HepG2 (cell line): ENCODE results near the gene POLA2. TPM values are rescaled to one million over a fixed set of nuclear protein-coding genes. Genes with fewer than 3 reads are reported as not detected.

ENCODE experiments used
- EHMT2 ChIP-seq: fragments of 200-600 bp; sonication (generic); IDR thresholded peaks from 2 replicates; pipeline ENCODE4 v1.7.0; 2017; ENCODE audit warnings: antibody characterized with exemption, low read depth, low read length, borderline replicate concordance
- HDAC2 ChIP-seq: sonication (generic); formaldehyde crosslinking; IDR thresholded peaks from 2 replicates; pipeline ENCODE4 v1.4.0; 2020; ENCODE audit warnings: missing genetic modification reagents
- HHEX ChIP-seq: IDR thresholded peaks from 2 replicates; pipeline ENCODE4 v1.6.1; 2016; ENCODE audit warnings: control low read depth
- KLF15 ChIP-seq: sonication (generic); formaldehyde crosslinking; IDR thresholded peaks from 2 replicates; pipeline ENCODE4 v1.8.1; 2023; ENCODE audit warnings: borderline replicate concordance, mild to moderate bottlenecking, inconsistent platforms, missing genetic modification reagents, mixed read lengths
- MEF2D ChIP-seq: sonication (generic); formaldehyde crosslinking; IDR thresholded peaks from 2 replicates; pipeline ENCODE4 v1.5.1; 2020; ENCODE audit warnings: mild to moderate bottlenecking, missing genetic modification reagents
- SSRP1 ChIP-seq: IDR thresholded peaks from 2 replicates; pipeline ENCODE4 v1.6.1; 2016; ENCODE audit warnings: control low read depth
- STAG1 ChIP-seq: sonication (generic); formaldehyde crosslinking; IDR thresholded peaks from 2 replicates; pipeline ENCODE4 v1.4.0; 2020; ENCODE audit warnings: missing genetic modification reagents
- TBP ChIP-seq: sonication (generic); formaldehyde crosslinking; IDR thresholded peaks from 2 replicates; pipeline ENCODE4 v1.5.0; 2020; ENCODE audit warnings: missing genetic modification reagents
- TEF ChIP-seq: sonication (generic); formaldehyde crosslinking; IDR thresholded peaks from 2 replicates; pipeline ENCODE4 v1.5.0; 2020; ENCODE audit warnings: missing genetic modification reagents
- ZBTB49 ChIP-seq: sonication (generic); formaldehyde crosslinking; IDR thresholded peaks from 2 replicates; pipeline ENCODE4 v1.4.0; 2020; ENCODE audit warnings: missing genetic modification reagents, borderline replicate concordance
- ZKSCAN5 ChIP-seq: sonication (generic); formaldehyde crosslinking; IDR thresholded peaks from 2 replicates; pipeline ENCODE4 v1.5.1; 2020; ENCODE audit warnings: mild to moderate bottlenecking, missing genetic modification reagents
- ZNF253 ChIP-seq: sonication (generic); formaldehyde crosslinking; IDR thresholded peaks from 2 replicates; pipeline ENCODE4 v1.8.0; 2022; ENCODE audit warnings: mild to moderate bottlenecking, missing genetic modification reagents, borderline replicate concordance
- ZNF256 ChIP-seq: sonication (generic); formaldehyde crosslinking; conservative IDR thresholded peaks from 2 replicates; pipeline ENCODE4 v1.4.0; 2020; ENCODE audit warnings: missing genetic modification reagents
- ZNF296 ChIP-seq: sonication (generic); formaldehyde crosslinking; conservative IDR thresholded peaks from 2 replicates; pipeline ENCODE4 v1.5.0; 2020; ENCODE audit warnings: mild to moderate bottlenecking, missing genetic modification reagents
- ZNF451 ChIP-seq: sonication (generic); formaldehyde crosslinking; IDR thresholded peaks from 2 replicates; pipeline ENCODE4 v1.5.0; 2020; ENCODE audit warnings: mild to moderate bottlenecking, missing genetic modification reagents
- ZNF546 ChIP-seq: sonication (generic); formaldehyde crosslinking; conservative IDR thresholded peaks from 2 replicates; pipeline ENCODE4 v1.8.1; 2023; ENCODE audit warnings: mild to moderate bottlenecking, missing genetic modification reagents
- ZSCAN25 ChIP-seq: sonication (generic); formaldehyde crosslinking; IDR thresholded peaks from 2 replicates; pipeline ENCODE4 v1.8.0; 2022; ENCODE audit warnings: mild to moderate bottlenecking, missing genetic modification reagents
- polyA plus RNA-seq, 8 experiments: library from polyadenylated mRNA; depleted of rRNA in 3 of 8; stranded (reverse) in 7 of 8; unstranded in 1 of 8; fragments of >200 nt; fragmentation: Illumina TruSeq in 4 of 8; extraction: Trizol in 4 of 8; gene quantifications; 2 replicates each; pipeline versions ENCODE4 v1.2.1 to v1.2.3, GENCODE V29; 2011 to 2016; ENCODE audit warnings: low read depth in 4 of 8, missing spikeins in 1 of 8, mixed read lengths in 1 of 8; ENCODE audit not compliant: insufficient read depth in 1 of 8
- total RNA-seq, 5 experiments: library from RNA; depleted of rRNA; stranded (reverse); fragments of >200 nt; fragmentation: Illumina TruSeq; extraction: Trizol; gene quantifications; 2 replicates each; pipeline ENCODE4 v1.2.3, GENCODE V29; 2016; ENCODE audit warnings: low read depth in 1 of 5
- TF ChIP-seq, protein P1 (sequence below): sonication (generic); formaldehyde crosslinking; IDR thresholded peaks from 2 replicates; pipeline ENCODE4 v1.4.0; 2020; ENCODE audit warnings: missing genetic modification reagents, borderline replicate concordance
- TF ChIP-seq, protein P2 (sequence below): sonication (generic); formaldehyde crosslinking; IDR thresholded peaks from 2 replicates; pipeline ENCODE4 v1.4.0; 2020; ENCODE audit warnings: missing genetic modification reagents, mild to moderate bottlenecking, borderline replicate concordance
- TF ChIP-seq, protein P3 (sequence below): sonication (generic); formaldehyde crosslinking; conservative IDR thresholded peaks from 2 replicates; pipeline ENCODE4 v1.8.1; 2023; ENCODE audit warnings: missing genetic modification reagents

Gene POLA2
- total and polyA plus RNA-seq, 2 of the 13 experiments (the other 11 are each of a cell fraction or from before 2014, with no cell fraction given) = 9.7 to 15.6 TPM

GRCh38 chr11:65261591-65262380 is at the start of gene POLA2 (continued):
- no peak for TF ChIP-seq KLF15 (CRISPR knock-in tag)
- no peak for TF ChIP-seq TEF (CRISPR knock-in tag)
- no peak for TF ChIP-seq ZKSCAN5 (CRISPR knock-in tag)
- TF ChIP-seq ZNF546 (CRISPR knock-in tag) = 0 out of 2 replicates have a peak, but pooled peaks have one; percentile 65
- 0 out of 2 replicates have a peak, but pooled peaks have one; percentile 46 for TF ChIP-seq ZNF451 (CRISPR knock-in tag)
- TF ChIP-seq HDAC2 (CRISPR knock-in tag) = peak; percentile 46; the same call in 1 of the 2 replicates
- no peak for TF ChIP-seq ZBTB49
- no peak for TF ChIP-seq HHEX (CRISPR knock-in tag)
- TF ChIP-seq, protein P1, sequence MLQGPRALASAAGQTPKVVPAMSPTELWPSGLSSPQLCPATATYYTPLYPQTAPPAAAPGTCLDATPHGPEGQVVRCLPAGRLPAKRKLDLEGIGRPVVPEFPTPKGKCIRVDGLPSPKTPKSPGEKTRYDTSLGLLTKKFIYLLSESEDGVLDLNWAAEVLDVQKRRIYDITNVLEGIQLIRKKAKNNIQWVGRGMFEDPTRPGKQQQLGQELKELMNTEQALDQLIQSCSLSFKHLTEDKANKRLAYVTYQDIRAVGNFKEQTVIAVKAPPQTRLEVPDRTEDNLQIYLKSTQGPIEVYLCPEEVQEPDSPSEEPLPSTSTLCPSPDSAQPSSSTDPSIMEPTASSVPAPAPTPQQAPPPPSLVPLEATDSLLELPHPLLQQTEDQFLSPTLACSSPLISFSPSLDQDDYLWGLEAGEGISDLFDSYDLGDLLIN = no peak
- TF ChIP-seq EHMT2 = no peak
- TF ChIP-seq ZSCAN25 = no peak
- no peak for TF ChIP-seq ZNF296
- TF ChIP-seq, protein P2, sequence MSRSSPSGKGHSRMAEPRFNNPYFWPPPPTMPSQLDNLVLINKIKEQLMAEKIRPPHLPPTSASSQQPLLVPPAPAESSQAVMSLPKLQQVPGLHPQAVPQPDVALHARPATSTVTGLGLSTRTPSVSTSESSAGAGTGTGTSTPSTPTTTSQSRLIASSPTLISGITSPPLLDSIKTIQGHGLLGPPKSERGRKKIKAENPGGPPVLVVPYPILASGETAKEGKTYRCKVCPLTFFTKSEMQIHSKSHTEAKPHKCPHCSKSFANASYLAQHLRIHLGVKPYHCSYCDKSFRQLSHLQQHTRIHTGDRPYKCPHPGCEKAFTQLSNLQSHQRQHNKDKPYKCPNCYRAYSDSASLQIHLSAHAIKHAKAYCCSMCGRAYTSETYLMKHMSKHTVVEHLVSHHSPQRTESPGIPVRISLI (CRISPR knock-in tag) = no peak; the same call in 1 of the 2 replicates
- TF ChIP-seq ZNF256 (CRISPR knock-in tag) = no peak
- peak; percentile 63; the same call in 1 of the 2 replicates for TF ChIP-seq MEF2D
- no peak for TF ChIP-seq SSRP1 (CRISPR knock-in tag)
- no peak for TF ChIP-seq STAG1 (CRISPR knock-in tag)
- TF ChIP-seq ZNF253 = no peak
- no peak for TF ChIP-seq TBP (CRISPR knock-in tag)
- TF ChIP-seq, protein P3, sequence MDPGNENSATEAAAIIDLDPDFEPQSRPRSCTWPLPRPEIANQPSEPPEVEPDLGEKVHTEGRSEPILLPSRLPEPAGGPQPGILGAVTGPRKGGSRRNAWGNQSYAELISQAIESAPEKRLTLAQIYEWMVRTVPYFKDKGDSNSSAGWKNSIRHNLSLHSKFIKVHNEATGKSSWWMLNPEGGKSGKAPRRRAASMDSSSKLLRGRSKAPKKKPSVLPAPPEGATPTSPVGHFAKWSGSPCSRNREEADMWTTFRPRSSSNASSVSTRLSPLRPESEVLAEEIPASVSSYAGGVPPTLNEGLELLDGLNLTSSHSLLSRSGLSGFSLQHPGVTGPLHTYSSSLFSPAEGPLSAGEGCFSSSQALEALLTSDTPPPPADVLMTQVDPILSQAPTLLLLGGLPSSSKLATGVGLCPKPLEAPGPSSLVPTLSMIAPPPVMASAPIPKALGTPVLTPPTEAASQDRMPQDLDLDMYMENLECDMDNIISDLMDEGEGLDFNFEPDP (CRISPR knock-in tag) = no peak
